Left ventricle myocardium inferior (tissue), 1 donor: Measurements from ENCODE around the gene PERM1. TPM values are rescaled to one million over a fixed set of nuclear protein-coding genes. Genes with fewer than 3 reads are reported as not detected.

Experiments
- DNase-seq: peaks from one replicate; pipeline ENCODE4 v3.0.0-alpha.2; 2020
- H3K27ac ChIP-seq: fragments of 200-600 bp; replicated peaks from 2 replicates; pipeline ENCODE4 v1.8.0; 2021
- H3K27me3 ChIP-seq: fragments of 200-600 bp; 2 replicates; pipeline ENCODE4 v1.8.0; 2021; ENCODE audit warnings: low read depth
- H3K36me3 ChIP-seq: fragments of 200-600 bp; 2 replicates; pipeline ENCODE4 v1.8.0; 2021
- H3K4me1 ChIP-seq: fragments of 200-600 bp; 2 replicates; pipeline ENCODE4 v1.8.0; 2021
- H3K4me3 ChIP-seq: fragments of 200-600 bp; 2 replicates; pipeline ENCODE4 v1.8.0; 2021; ENCODE audit warnings: mild to moderate bottlenecking, moderate library complexity
- H3K9me3 ChIP-seq: fragments of 200-600 bp; replicated peaks from 2 replicates; pipeline ENCODE4 v1.8.0; 2021
- intact Hi-C: fragments of 100-400 bp; cut with micrococcal nuclease; formaldehyde crosslinking; loops from one replicate; pipeline ENCODE4 v1.11.0; 2022
- total RNA-seq: library from RNA; stranded (reverse); fragmentation: NEBNext Ultra II Directional; extraction: Animal tissue kit (Norgen Biotek cat#: 25700); gene quantifications from one replicate; pipeline ENCODE4 v1.2.1, GENCODE V29; 2021
- TF ChIP-seq, protein P1 (sequence below): fragments of 200-600 bp; IDR thresholded peaks from 2 replicates; pipeline ENCODE4 v1.8.0; 2021; ENCODE audit warnings: antibody characterized with exemption, mild to moderate bottlenecking, borderline replicate concordance
- donor health status: DM: no; HTN: yes; CAD: no; lungs with severe emphysema.

The PERM1 gene
- total RNA-seq, 1 donor from 2014 or later = 160 TPM

- TF ChIP-seq, protein P1, sequence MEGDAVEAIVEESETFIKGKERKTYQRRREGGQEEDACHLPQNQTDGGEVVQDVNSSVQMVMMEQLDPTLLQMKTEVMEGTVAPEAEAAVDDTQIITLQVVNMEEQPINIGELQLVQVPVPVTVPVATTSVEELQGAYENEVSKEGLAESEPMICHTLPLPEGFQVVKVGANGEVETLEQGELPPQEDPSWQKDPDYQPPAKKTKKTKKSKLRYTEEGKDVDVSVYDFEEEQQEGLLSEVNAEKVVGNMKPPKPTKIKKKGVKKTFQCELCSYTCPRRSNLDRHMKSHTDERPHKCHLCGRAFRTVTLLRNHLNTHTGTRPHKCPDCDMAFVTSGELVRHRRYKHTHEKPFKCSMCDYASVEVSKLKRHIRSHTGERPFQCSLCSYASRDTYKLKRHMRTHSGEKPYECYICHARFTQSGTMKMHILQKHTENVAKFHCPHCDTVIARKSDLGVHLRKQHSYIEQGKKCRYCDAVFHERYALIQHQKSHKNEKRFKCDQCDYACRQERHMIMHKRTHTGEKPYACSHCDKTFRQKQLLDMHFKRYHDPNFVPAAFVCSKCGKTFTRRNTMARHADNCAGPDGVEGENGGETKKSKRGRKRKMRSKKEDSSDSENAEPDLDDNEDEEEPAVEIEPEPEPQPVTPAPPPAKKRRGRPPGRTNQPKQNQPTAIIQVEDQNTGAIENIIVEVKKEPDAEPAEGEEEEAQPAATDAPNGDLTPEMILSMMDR = peak; percentile 48
- Histone ChIP-seq H3K9me3 (no peaks in the 10 kb centered on the region), H3K27me3 (peaks cover 58% of the 10 kb centered on the region), H3K36me3 (peaks cover 17% of the 10 kb centered on the region), H3K4me3 (peak overlapping the region; percentile 54), H3K4me1 (peaks cover 27% of the 10 kb centered on the region), H3K27ac (peak overlapping the region; percentile 76)
- DNase-seq = no peak
- intact Hi-C loops = no loop called here
Measured at GRCh38 chr1:975896-976683, 5.8 kb downstream of the PERM1 start.

DNA sequence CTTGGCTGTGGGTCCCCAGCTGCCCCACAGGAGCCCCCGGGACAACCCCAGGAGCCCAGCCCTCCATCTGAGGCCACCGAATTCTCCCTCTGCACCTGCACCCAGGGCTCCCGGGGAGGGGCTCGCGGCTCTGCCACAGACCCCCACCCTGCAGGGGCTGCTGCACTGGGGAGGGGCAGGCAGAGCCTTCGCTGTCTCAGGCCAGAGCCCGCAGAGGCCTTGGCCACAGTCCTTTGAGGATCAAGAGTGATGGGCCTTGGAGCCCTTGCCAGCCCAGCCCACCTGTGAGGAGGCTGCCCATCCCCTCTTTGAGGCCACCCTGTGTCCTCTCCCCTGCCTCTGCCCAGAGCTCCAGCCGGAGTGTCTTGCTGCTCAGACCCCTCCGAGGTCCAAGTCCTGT, 6.5 kb downstream of the PERM1 start:
- no peak for DNase-seq
- Histone ChIP-seq H3K27ac (peak overlapping the region; percentile 76), H3K36me3 (peaks cover 17% of the 10 kb centered on the region), H3K9me3 (no peaks in the 10 kb centered on the region), H3K4me3 (no peak overlapping the region), H3K4me1 (peaks cover 26% of the 10 kb centered on the region), H3K27me3 (peaks cover 65% of the 10 kb centered on the region)
- intact Hi-C loops = no loop called here
- TF ChIP-seq, protein P1 = no peak

GRCh38 chr1:974687-975328, 7.1 kb downstream of the PERM1 start:
- TF ChIP-seq, protein P1 = no peak
- Histone ChIP-seq H3K27me3 (peaks cover 65% of the 10 kb centered on the region), H3K36me3 (peaks cover 17% of the 10 kb centered on the region), H3K4me1 (peaks cover 21% of the 10 kb centered on the region), H3K9me3 (no peaks in the 10 kb centered on the region), H3K27ac (peak overlapping the region; percentile 76), H3K4me3 (no peak overlapping the region)
- DNase-seq = no peak
- intact Hi-C loops = no loop called here

DNA sequence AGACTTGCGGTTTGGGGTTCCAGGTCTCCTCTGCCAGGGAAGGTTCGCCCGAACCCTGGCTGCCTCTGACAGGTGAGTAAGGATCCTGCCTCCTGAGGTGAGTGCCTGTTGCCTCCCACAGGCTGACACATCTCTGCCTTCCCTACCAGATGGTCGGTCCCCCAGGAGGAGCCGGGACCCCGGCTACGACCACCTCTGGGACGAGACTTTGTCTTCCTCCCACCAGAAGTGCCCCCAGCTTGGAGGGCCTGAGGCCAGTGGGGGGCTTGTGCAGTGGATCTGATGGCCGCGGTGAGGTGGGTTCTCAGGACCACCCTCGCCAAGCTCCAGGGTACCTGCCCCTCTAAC, 7.6 kb downstream of the PERM1 start:
- no peak for DNase-seq
- intact Hi-C loops = no loop called here
- Histone ChIP-seq H3K27me3 (peaks cover 70% of the 10 kb centered on the region), H3K4me1 (peaks cover 15% of the 10 kb centered on the region), H3K4me3 (no peak overlapping the region), H3K27ac (peak overlapping the region; percentile 76), H3K9me3 (no peaks in the 10 kb centered on the region), H3K36me3 (peaks cover 12% of the 10 kb centered on the region)
- TF ChIP-seq, protein P1 = no peak

- no peak for DNase-seq
- intact Hi-C loops = no loop called here
- H3K27me3 ChIP-seq = peaks cover 76% of the 10 kb centered on the region
- H3K4me3 ChIP-seq = no peak overlapping the region
- H3K27ac ChIP-seq = peak overlapping the region; percentile 76
- H3K9me3 ChIP-seq = no peaks in the 10 kb centered on the region
- H3K4me1 ChIP-seq = peaks cover 9% of the 10 kb centered on the region
- peaks cover 6% of the 10 kb centered on the region for H3K36me3 ChIP-seq
- TF ChIP-seq, protein P1 = no peak
Measured at GRCh38 chr1:973459-974292, 8.2 kb downstream of the PERM1 start.
